Stimulated activated CD4-positive, alpha-beta T cell treated with anti-CD3 and anti-CD28 coated beads, Interleukin-12 subunit alpha, Interleukin-12 subunit beta, amount 100 ng/mL, for 48 hours (primary cell): ENCODE measurements around the gene SGCE.

ENCODE experiments used
- DNase-seq, 3 donors: peaks; one replicate each; pipeline ENCODE4 v3.0.0-alpha.2; 2020; ENCODE audit warnings: low read depth in 2 of 3, low spot score in 1 of 3

Gene SGCE

GRCh38 chr7:94658826-94659225 lies 2.9 kb upstream of the SGCE start:
- no peak for DNase-seq

GRCh38 chr7:94657771-94658693 lies 2.1 kb upstream of the SGCE start:
- peak; percentile 84 to 91 (median 87) for DNase-seq

GRCh38 chr7:94656925-94657731 lies 1.2 kb upstream of the SGCE start:
- DNase-seq = no peak

- no peak for DNase-seq
These were observed 658 bp upstream of the SGCE start for GRCh38 chr7:94656658-94656924.

- DNase-seq = no peak
These were observed 646 bp downstream of the SGCE start for GRCh38 chr7:94655126-94655847.

- DNase-seq = no peak
These were observed 1.2 kb downstream of the SGCE start for GRCh38 chr7:94654783-94655125.

GRCh38 chr7:94650147-94651051 lies 5.5 kb downstream of the SGCE start:
- DNase-seq = no peak

GRCh38 chr7:94649450-94649849 lies 6.5 kb downstream of the SGCE start:
- no peak for DNase-seq

GRCh38 chr7:94648731-94649130 lies 7.2 kb downstream of the SGCE start:
- DNase-seq = no peak

- no peak for DNase-seq
These were observed 8.6 kb downstream of the SGCE start for GRCh38 chr7:94647295-94647694.

GRCh38 chr7:94643771-94644545 lies 12.0 kb downstream of the SGCE start:
- no peak for DNase-seq

- DNase-seq = no peak
These were observed 12.9 kb downstream of the SGCE start for GRCh38 chr7:94642838-94643653.

GRCh38 chr7:94639384-94639783 lies 16.5 kb downstream of the SGCE start:
- DNase-seq = no peak

GRCh38 chr7:94635687-94636086 lies 20.2 kb downstream of the SGCE start:
- DNase-seq = no peak

- DNase-seq = no peak
These were observed 21.4 kb downstream of the SGCE start for GRCh38 chr7:94634502-94634901.

GRCh38 chr7:94633687-94634086 lies 22.2 kb downstream of the SGCE start:
- DNase-seq = no peak

GRCh38 chr7:94633014-94633341 lies 23.0 kb downstream of the SGCE start:
- no peak for DNase-seq

GRCh38 chr7:94632338-94633013 lies 23.5 kb downstream of the SGCE start:
- no peak for DNase-seq

GRCh38 chr7:94630855-94631254 lies 25.1 kb downstream of the SGCE start:
- DNase-seq = no peak
